OCI-LY1 (cell line): Measurements from ENCODE around the gene INO80B.

ENCODE experiments used
- H2AFZ ChIP-seq: fragments of 200-600 bp; sonication (generic), shearing (Covaris generic); 2 replicates; pipeline ENCODE4 v1.6.0; 2014; ENCODE audit warnings: antibody characterized with exemption, mild to moderate bottlenecking, low read length
- H3F3A ChIP-seq: fragments of 200-600 bp; sonication (generic), shearing (Covaris generic); 2 replicates; pipeline ENCODE4 v1.6.0; 2014; ENCODE audit warnings: mild to moderate bottlenecking, antibody characterized with exemption, low read length, moderate library complexity; ENCODE audit not compliant: insufficient read depth
- H3K27ac ChIP-seq: fragments of 200-600 bp; sonication (generic); 2 replicates; pipeline ENCODE4 v1.5.1; 2014; ENCODE audit warnings: low read length, mixed run types, mild to moderate bottlenecking, low read depth; ENCODE audit not compliant: poor library complexity, severe bottlenecking
- H3K27me3 ChIP-seq: fragments of 200-600 bp; sonication (generic); 2 replicates; pipeline ENCODE4 v1.6.0; 2014; ENCODE audit warnings: antibody characterized with exemption, mild to moderate bottlenecking, low read length, moderate library complexity; ENCODE audit not compliant: insufficient read depth
- H3K36me3 ChIP-seq: fragments of 200-600 bp; sonication (generic); 2 replicates; pipeline ENCODE4 v1.6.1; 2014; ENCODE audit warnings: mild to moderate bottlenecking, antibody characterized with exemption, low read length, moderate library complexity, mixed read lengths; ENCODE audit not compliant: insufficient read depth
- H3K4me1 ChIP-seq: fragments of 200-600 bp; sonication (generic); 2 replicates; pipeline ENCODE4 v1.5.1; 2014; ENCODE audit warnings: mild to moderate bottlenecking, low read length, moderate library complexity; ENCODE audit not compliant: insufficient read depth, severe bottlenecking
- H3K4me2 ChIP-seq: fragments of 200-600 bp; sonication (generic), shearing (Covaris generic); 2 replicates; pipeline ENCODE4 v1.6.1; 2014; ENCODE audit warnings: low read length
- H3K4me3 ChIP-seq: fragments of 200-600 bp; sonication (generic); 2 replicates; pipeline ENCODE4 v1.5.1; 2014; ENCODE audit warnings: low read length, low read depth, mild to moderate bottlenecking, mixed read lengths; ENCODE audit not compliant: poor library complexity, severe bottlenecking
- H3K79me2 ChIP-seq: fragments of 200-600 bp; shearing (Covaris generic); 2 replicates; pipeline ENCODE4 v1.6.1; 2016; ENCODE audit warnings: mixed run types, low read length, mixed read lengths; ENCODE audit not compliant: insufficient read depth
- H3K9ac ChIP-seq: fragments of 200-600 bp; sonication (generic), shearing (Covaris generic); 2 replicates; pipeline ENCODE4 v1.6.1; 2014; ENCODE audit warnings: mild to moderate bottlenecking, low read length, mixed read lengths
- H3K9me2 ChIP-seq: fragments of 200-600 bp; sonication (generic), shearing (Covaris generic); 2 replicates; pipeline ENCODE4 v1.6.1; 2014; ENCODE audit warnings: low read depth, mild to moderate bottlenecking, low read length, mixed read lengths
- H3K9me3 ChIP-seq: fragments of 200-600 bp; shearing (Covaris generic); 2 replicates; pipeline ENCODE4 v1.6.1; 2014; ENCODE audit warnings: low read length, mixed read lengths
- H4K20me1 ChIP-seq: fragments of 200-600 bp; sonication (generic), shearing (Covaris generic); 2 replicates; pipeline ENCODE4 v1.6.0; 2016; ENCODE audit warnings: mild to moderate bottlenecking, low read length; ENCODE audit not compliant: insufficient read depth
- EZH2 ChIP-seq: fragments of 200-600 bp; sonication (generic), shearing (Covaris generic); IDR thresholded peaks from 2 replicates; pipeline ENCODE4 v1.8.0; 2017; ENCODE audit warnings: borderline replicate concordance, mixed run types, mild to moderate bottlenecking, antibody characterized with exemption, low read length, moderate library complexity, mixed read lengths
- TF ChIP-seq, protein P1 (sequence below): fragments of 200-600 bp; sonication (generic), shearing (Covaris generic); IDR thresholded peaks from 2 replicates; pipeline ENCODE4 v1.5.1; 2017; ENCODE audit warnings: mild to moderate bottlenecking, antibody characterized with exemption, low read length, moderate library complexity, mixed read lengths

INO80B gene

DNA sequence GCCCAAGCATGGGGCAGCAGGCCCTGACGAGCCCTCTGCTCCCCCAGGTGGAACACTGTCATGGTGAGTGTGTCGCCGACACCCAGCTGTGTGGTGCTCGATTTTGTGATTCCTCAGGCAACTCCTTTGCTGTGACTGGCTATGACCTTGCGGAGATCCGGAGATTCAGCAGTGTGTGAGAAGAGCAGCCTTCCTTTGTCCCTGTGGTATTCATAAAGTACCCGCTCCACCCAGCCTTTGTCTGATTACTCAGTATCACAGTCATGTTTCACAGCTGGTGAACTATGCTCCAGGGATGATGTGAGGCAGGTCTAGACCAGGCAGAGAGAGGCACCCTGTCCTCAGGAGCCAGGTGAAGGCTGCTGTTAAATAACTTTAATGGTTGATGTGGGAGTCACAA is 29.4 kb upstream of the INO80B start:
- no peaks in the 10 kb centered on the region for H3K9me3 ChIP-seq
- H3K27ac ChIP-seq = no peak overlapping the region
- no peaks in the 10 kb centered on the region for H3K9me2 ChIP-seq
- no peaks in the 10 kb centered on the region for H4K20me1 ChIP-seq
- H3K27me3 ChIP-seq = no peaks in the 10 kb centered on the region
- no peaks in the 10 kb centered on the region for H3F3A ChIP-seq
- no peaks in the 10 kb centered on the region for H3K79me2 ChIP-seq
- H3K36me3 ChIP-seq = no peaks in the 10 kb centered on the region
- TF ChIP-seq EZH2 = no peak
- H3K4me2 ChIP-seq = no peak overlapping the region
- no peak overlapping the region for H3K4me3 ChIP-seq
- peaks cover 8% of the 10 kb centered on the region for H3K4me1 ChIP-seq
- H2AFZ ChIP-seq = no peak overlapping the region
- no peak overlapping the region for H3K9ac ChIP-seq

DNA sequence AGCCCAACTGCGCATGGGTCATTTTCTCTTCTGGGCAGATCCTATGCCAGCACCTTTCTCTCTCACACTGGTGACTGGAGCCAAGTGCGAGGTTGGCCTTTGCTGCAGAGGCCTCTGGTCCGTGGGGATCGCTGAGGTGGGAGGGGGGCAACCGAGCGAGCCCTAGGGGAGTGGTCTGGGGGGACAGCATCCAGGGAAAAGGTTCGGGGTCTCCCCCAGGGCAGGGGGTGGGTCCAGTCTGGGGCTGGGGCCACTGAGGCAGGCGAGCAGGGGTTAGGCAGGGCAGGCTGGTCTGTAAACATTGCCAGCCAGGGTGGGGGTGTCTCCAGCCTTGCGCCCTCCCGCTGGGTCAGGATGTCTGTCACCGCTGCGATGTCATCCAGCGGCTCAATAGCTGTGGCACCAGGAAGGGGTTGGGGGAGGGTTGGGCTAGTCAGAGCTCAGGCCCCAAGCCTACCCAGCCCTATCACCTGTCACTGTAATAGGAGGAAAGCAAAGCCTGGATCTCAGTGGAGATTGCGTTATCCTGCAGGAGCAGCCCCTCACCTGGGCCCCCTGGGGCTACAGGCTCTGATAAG is 28.6 kb upstream of the INO80B start:
- no peak overlapping the region for H3K4me3 ChIP-seq
- no peaks in the 10 kb centered on the region for H3K79me2 ChIP-seq
- H3K9me2 ChIP-seq = no peaks in the 10 kb centered on the region
- H4K20me1 ChIP-seq = no peaks in the 10 kb centered on the region
- no peak overlapping the region for H2AFZ ChIP-seq
- no peak overlapping the region for H3K4me2 ChIP-seq
- H3F3A ChIP-seq = no peaks in the 10 kb centered on the region
- H3K27me3 ChIP-seq = no peaks in the 10 kb centered on the region
- no peak overlapping the region for H3K27ac ChIP-seq
- no peaks in the 10 kb centered on the region for H3K9me3 ChIP-seq
- no peak overlapping the region for H3K9ac ChIP-seq
- H3K36me3 ChIP-seq = no peaks in the 10 kb centered on the region
- peaks cover under 1% of the 10 kb centered on the region for H3K4me1 ChIP-seq
- TF ChIP-seq, protein P1, sequence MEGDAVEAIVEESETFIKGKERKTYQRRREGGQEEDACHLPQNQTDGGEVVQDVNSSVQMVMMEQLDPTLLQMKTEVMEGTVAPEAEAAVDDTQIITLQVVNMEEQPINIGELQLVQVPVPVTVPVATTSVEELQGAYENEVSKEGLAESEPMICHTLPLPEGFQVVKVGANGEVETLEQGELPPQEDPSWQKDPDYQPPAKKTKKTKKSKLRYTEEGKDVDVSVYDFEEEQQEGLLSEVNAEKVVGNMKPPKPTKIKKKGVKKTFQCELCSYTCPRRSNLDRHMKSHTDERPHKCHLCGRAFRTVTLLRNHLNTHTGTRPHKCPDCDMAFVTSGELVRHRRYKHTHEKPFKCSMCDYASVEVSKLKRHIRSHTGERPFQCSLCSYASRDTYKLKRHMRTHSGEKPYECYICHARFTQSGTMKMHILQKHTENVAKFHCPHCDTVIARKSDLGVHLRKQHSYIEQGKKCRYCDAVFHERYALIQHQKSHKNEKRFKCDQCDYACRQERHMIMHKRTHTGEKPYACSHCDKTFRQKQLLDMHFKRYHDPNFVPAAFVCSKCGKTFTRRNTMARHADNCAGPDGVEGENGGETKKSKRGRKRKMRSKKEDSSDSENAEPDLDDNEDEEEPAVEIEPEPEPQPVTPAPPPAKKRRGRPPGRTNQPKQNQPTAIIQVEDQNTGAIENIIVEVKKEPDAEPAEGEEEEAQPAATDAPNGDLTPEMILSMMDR = no peak
- no peak for TF ChIP-seq EZH2

DNA sequence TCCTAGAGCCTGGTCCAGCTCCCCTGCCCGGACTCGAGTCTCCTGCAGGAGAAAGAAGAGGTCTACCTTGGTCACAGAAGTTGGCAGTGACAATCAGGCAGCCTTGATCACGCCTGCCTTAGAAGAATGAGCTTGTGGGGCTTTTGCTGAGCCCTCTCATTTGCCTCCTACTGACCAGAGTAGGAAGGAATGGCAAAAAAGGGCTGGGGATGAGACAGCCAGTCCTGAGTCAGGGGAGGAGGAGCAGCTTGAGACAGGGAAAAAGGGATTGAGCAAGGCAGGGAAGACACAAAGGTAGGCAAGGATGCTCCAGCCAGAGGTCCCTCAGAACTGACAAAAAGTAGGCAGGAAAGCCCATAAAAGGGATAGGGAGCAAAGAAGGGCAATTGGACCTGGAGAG is 27.3 kb upstream of the INO80B start:
- no peaks in the 10 kb centered on the region for H3K9me3 ChIP-seq
- no peak overlapping the region for H3K4me2 ChIP-seq
- H3K9ac ChIP-seq = no peak overlapping the region
- no peak for TF ChIP-seq EZH2
- TF ChIP-seq, protein P1 = no peak
- no peaks in the 10 kb centered on the region for H3K4me1 ChIP-seq
- no peak overlapping the region for H3K4me3 ChIP-seq
- H3K27me3 ChIP-seq = 0 out of 2 replicates have a peak, but pooled peaks cover 2% of the 10 kb centered on the region
- no peaks in the 10 kb centered on the region for H3K9me2 ChIP-seq
- no peaks in the 10 kb centered on the region for H3F3A ChIP-seq
- H3K27ac ChIP-seq = no peak overlapping the region
- no peaks in the 10 kb centered on the region for H3K36me3 ChIP-seq
- H2AFZ ChIP-seq = no peak overlapping the region
- no peaks in the 10 kb centered on the region for H3K79me2 ChIP-seq
- H4K20me1 ChIP-seq = no peaks in the 10 kb centered on the region

DNA sequence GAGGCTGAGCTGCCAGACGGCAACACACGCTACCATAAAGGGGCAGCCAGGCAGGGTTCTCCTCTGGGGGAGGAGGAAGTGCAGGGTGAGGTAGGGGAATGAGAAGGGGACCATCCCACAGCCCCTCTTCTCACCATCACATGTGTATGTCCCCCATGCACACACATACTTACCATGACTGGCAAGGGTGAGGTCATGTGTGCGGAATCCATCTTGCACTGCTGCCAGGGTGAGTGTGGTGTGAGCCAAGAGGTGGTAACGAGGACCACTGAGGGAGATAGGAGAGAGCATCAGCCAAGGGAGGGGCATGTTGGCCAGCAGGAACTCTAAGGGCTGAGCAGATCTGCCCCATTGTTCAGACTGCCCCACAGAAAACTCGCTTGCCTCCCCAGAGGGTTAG is 26.2 kb upstream of the INO80B start:
- Histone ChIP-seq H3K27me3 (0 out of 2 replicates have a peak, but pooled peaks cover 4% of the 10 kb centered on the region), H3K36me3 (no peaks in the 10 kb centered on the region), H3K9me2 (no peaks in the 10 kb centered on the region), H2AFZ (no peak overlapping the region), H3K27ac (no peak overlapping the region), H3K79me2 (no peaks in the 10 kb centered on the region), H3K4me2 (no peak overlapping the region), H4K20me1 (no peaks in the 10 kb centered on the region), H3K9me3 (no peaks in the 10 kb centered on the region), H3K4me3 (no peak overlapping the region), H3F3A (no peaks in the 10 kb centered on the region), H3K4me1 (no peaks in the 10 kb centered on the region), H3K9ac (no peak overlapping the region)
- TF ChIP-seq, protein P1 = no peak
- TF ChIP-seq EZH2 = no peak
